Hepatocyte (in vitro differentiated cells): ENCODE results near the gene GNAS. TPM values are rescaled to one million over a fixed set of nuclear protein-coding genes. Genes with fewer than 3 reads are reported as not detected.
A peak's percentile ranks its signal among the peaks of the same experiment; 100 is the strongest.

Source experiments
- DNase-seq: peaks from one replicate; pipeline ENCODE4 v3.0.0-alpha.2; 2016; ENCODE audit warnings: low spot score
- H2AFZ ChIP-seq: fragments of 200-600 bp; sonication (generic); 2 replicates; pipeline ENCODE4 v1.6.0; 2016; ENCODE audit warnings: antibody characterized with exemption, mild to moderate bottlenecking
- H3K27ac ChIP-seq: fragments of 200-600 bp; sonication (generic); 2 replicates; pipeline ENCODE4 v1.5.1; 2016; ENCODE audit warnings: mild to moderate bottlenecking
- H3K27me3 ChIP-seq: fragments of 200-600 bp; sonication (generic); 2 replicates; pipeline ENCODE4 v1.6.1; 2016
- H3K36me3 ChIP-seq: fragments of 200-600 bp; sonication (generic); replicated peaks from 2 replicates; pipeline ENCODE4 v1.5.1; 2016; ENCODE audit warnings: low read depth; ENCODE audit not compliant: insufficient read depth
- H3K4me1 ChIP-seq: fragments of 200-600 bp; sonication (generic); 2 replicates; pipeline ENCODE4 v1.5.1; 2016; ENCODE audit warnings: mild to moderate bottlenecking, moderate library complexity; ENCODE audit not compliant: insufficient read depth
- H3K4me2 ChIP-seq: fragments of 200-600 bp; sonication (generic); 2 replicates; pipeline ENCODE4 v1.6.0; 2016
- H3K4me3 ChIP-seq: fragments of 200-600 bp; sonication (generic); 2 replicates; pipeline ENCODE4 v1.5.1; 2016; ENCODE audit warnings: mild to moderate bottlenecking
- H3K79me2 ChIP-seq: fragments of 200-600 bp; sonication (generic); 2 replicates; pipeline ENCODE4 v1.6.0; 2017; ENCODE audit warnings: mild to moderate bottlenecking
- H3K9me2 ChIP-seq: fragments of 200-600 bp; sonication (generic); replicated peaks from 2 replicates; pipeline ENCODE4 v1.6.0; 2017; ENCODE audit warnings: mild to moderate bottlenecking; ENCODE audit not compliant: insufficient read depth
- H3K9me3 ChIP-seq: fragments of 200-600 bp; sonication (generic); 2 replicates; pipeline ENCODE4 v1.5.1; 2016; ENCODE audit warnings: low read depth, mild to moderate bottlenecking
- H4K20me1 ChIP-seq: fragments of 200-600 bp; sonication (generic); 2 replicates; pipeline ENCODE4 v1.6.0; 2016; ENCODE audit warnings: mild to moderate bottlenecking; ENCODE audit not compliant: insufficient read depth, poor library complexity, severe bottlenecking
- EZH2 ChIP-seq: fragments of 200-600 bp; sonication (generic); IDR thresholded peaks from 2 replicates; pipeline ENCODE4 v1.6.1; 2016; ENCODE audit warnings: antibody characterized with exemption, mild to moderate bottlenecking, borderline replicate concordance
- EZH2phosphoT487 ChIP-seq: fragments of 200-600 bp; sonication (generic); IDR thresholded peaks from one replicate; pipeline ENCODE4 v1.6.1; 2018; ENCODE audit warnings: antibody characterized with exemption, mild to moderate bottlenecking, low read depth, moderate library complexity; ENCODE audit not compliant: unreplicated experiment, severe bottlenecking
- WGBS: methylation state at CpG from one replicate; pipeline ENCODE4 v1.1.6; 2016; ENCODE audit warnings: low lambda C conversion rate; ENCODE audit errors: missing lambda C conversion rate; 5-methylcytosine and 5-hydroxymethylcytosine counted together
- polyA plus RNA-seq: library from polyadenylated mRNA; unstranded; fragments of >200 nt; fragmentation: Nextera tagmentation; extraction: Ambion mirVana; gene quantifications from 2 replicates; pipeline ENCODE4 v1.2.1, GENCODE V29; 2016
- total RNA-seq: library from RNA; depleted of rRNA; stranded (reverse); fragments of >200 nt; gene quantifications from 2 replicates; pipeline ENCODE4 v1.2.3, GENCODE V29; 2014
- TF ChIP-seq, protein P1 (sequence below): fragments of 200-600 bp; sonication (generic); IDR thresholded peaks from 2 replicates; pipeline ENCODE4 v1.5.1; 2016; ENCODE audit warnings: antibody characterized with exemption, mild to moderate bottlenecking; ENCODE audit not compliant: poor library complexity

GNAS gene
- total and polyA plus RNA-seq, 2 experiments from 2014 or later, result 897 to 1,649 TPM

DNA sequence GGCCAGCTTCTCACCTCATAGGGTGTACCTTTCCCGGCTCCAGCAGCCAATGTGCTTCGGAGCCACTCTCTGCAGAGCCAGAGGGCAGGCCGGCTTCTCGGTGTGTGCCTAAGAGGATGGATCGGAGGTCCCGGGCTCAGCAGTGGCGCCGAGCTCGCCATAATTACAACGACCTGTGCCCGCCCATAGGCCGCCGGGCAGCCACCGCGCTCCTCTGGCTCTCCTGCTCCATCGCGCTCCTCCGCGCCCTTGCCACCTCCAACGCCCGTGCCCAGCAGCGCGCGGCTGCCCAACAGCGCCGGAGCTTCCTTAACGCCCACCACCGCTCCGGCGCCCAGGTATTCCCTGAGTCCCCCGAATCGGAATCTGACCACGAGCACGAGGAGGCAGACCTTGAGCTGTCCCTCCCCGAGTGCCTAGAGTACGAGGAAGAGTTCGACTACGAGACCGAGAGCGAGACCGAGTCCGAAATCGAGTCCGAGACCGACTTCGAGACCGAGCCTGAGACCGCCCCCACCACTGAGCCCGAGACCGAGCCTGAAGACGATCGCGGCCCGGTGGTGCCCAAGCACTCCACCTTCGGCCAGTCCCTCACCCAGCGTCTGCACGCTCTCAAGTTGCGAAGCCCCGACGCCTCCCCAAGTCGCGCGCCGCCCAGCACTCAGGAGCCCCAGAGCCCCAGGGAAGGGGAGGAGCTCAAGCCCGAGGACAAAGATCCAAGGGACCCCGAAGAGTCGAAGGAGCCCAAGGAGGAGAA lies 12.3 kb upstream of the GNAS start:
- H3K27ac ChIP-seq, result no peak overlapping the region
- H4K20me1 ChIP-seq, result no peaks in the 10 kb centered on the region
- H2AFZ ChIP-seq, result no peak overlapping the region
- no peaks in the 10 kb centered on the region for H3K79me2 ChIP-seq
- peak overlapping the region; percentile 75 for H3K4me2 ChIP-seq
- TF ChIP-seq, protein P1, sequence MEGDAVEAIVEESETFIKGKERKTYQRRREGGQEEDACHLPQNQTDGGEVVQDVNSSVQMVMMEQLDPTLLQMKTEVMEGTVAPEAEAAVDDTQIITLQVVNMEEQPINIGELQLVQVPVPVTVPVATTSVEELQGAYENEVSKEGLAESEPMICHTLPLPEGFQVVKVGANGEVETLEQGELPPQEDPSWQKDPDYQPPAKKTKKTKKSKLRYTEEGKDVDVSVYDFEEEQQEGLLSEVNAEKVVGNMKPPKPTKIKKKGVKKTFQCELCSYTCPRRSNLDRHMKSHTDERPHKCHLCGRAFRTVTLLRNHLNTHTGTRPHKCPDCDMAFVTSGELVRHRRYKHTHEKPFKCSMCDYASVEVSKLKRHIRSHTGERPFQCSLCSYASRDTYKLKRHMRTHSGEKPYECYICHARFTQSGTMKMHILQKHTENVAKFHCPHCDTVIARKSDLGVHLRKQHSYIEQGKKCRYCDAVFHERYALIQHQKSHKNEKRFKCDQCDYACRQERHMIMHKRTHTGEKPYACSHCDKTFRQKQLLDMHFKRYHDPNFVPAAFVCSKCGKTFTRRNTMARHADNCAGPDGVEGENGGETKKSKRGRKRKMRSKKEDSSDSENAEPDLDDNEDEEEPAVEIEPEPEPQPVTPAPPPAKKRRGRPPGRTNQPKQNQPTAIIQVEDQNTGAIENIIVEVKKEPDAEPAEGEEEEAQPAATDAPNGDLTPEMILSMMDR, result no peak
- TF ChIP-seq EZH2phosphoT487, result no peak
- peak; percentile 54 for TF ChIP-seq EZH2
- H3K27me3 ChIP-seq, result peaks cover 72% of the 10 kb centered on the region
- no peaks in the 10 kb centered on the region for H3K9me2 ChIP-seq
- no peak for DNase-seq
- no peaks in the 10 kb centered on the region for H3K4me1 ChIP-seq
- H3K4me3 ChIP-seq, result no peak overlapping the region
- H3K36me3 ChIP-seq, result no peaks in the 10 kb centered on the region
- H3K9me3 ChIP-seq, result no peaks in the 10 kb centered on the region
- 44% methylated on average over 52 of the region's 67 CpGs for WGBS

DNA sequence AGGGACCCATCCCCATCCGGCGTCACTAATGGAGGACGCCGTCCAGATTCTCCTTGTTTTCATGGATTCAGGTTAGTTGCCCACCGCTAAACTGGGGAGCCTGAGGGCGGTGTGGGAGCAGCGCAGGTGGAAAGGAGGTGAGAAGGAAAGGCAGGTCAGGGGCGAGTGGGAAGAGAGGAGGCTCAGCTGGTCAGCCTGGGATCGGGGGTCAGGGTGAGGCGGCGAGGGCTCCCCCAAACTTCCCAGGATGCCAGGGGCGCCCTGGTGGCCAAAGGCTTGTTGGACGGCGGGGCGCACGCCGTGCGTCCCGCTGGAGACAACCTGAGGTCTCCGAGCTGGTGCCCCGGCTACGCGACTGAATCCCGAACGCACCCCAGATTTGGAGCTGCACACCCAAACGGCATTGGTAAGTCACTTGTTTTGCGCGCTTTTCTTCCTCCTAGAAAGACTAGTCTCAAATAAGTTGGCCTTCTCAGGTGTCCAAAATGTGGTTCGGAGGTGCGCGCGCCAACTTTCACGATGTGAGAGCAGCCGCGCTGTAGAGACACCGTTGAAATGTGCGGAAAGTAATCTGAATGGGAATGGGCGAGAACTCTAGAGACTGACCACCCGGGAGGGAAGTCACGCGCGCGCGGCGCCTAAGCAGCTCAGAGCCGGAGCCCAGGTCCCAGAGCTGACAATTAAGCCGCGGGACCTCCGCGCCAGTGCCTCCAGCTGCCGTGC lies 11.5 kb upstream of the GNAS start:
- 53% methylated on average over 51 of the region's 51 CpGs for WGBS
- Histone ChIP-seq H3K79me2 (no peaks in the 10 kb centered on the region), H3K27me3 (peaks cover 80% of the 10 kb centered on the region), H3K9me2 (no peaks in the 10 kb centered on the region), H2AFZ (no peak overlapping the region), H3K27ac (no peak overlapping the region), H3K9me3 (no peaks in the 10 kb centered on the region), H3K4me3 (no peak overlapping the region), H3K36me3 (no peaks in the 10 kb centered on the region), H4K20me1 (no peaks in the 10 kb centered on the region), H3K4me2 (no peak overlapping the region), H3K4me1 (no peaks in the 10 kb centered on the region)
- DNase-seq, result no peak
- peak; percentile 49 for TF ChIP-seq EZH2
- TF ChIP-seq EZH2phosphoT487, result peak; percentile 32
- TF ChIP-seq, protein P1, result no peak

DNA sequence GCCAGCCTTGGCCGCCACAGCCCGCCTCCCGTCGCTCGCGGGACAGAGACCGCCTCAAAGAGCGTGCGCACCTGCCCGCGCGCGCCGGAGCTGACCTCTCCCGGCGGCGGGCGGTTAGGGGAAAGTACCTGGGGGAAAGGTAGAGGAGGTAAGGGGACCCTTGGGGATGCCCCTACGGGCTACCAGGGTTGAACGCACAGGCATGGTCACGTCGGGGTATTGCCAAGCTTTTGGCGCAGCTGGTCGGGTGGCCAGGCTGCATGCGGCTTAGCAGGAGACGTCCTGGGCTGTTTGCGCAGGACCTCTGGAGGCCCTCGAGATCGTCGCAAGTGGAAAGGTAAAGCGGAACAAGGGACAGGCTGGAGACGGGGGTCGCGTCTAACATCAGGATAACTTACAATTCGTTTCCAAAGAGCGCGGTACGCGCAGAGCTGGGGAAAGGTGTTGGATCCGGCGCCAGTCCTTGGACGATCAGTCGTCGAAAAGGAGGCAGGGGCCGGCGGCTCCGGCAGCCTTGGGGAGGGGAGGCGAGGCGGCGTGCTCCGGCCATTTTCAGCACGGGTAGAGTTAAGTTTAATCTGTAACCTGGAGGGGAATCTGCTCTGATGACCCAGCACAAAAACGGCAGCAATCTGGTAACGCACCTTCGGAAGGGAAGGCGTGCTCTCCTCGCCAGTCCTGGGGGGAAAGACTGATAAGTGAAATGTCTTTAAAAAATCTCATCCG lies 10.8 kb upstream of the GNAS start:
- WGBS, result 52% methylated on average over 56 of the region's 58 CpGs
- H2AFZ ChIP-seq, result no peak overlapping the region
- H3K9me2 ChIP-seq, result no peaks in the 10 kb centered on the region
- no peaks in the 10 kb centered on the region for H3K36me3 ChIP-seq
- no peak for DNase-seq
- no peaks in the 10 kb centered on the region for H4K20me1 ChIP-seq
- TF ChIP-seq EZH2 (peak; percentile 45), EZH2phosphoT487 (no peak)
- no peaks in the 10 kb centered on the region for H3K4me1 ChIP-seq
- H3K79me2 ChIP-seq, result no peaks in the 10 kb centered on the region
- no peak overlapping the region for H3K4me3 ChIP-seq
- H3K9me3 ChIP-seq, result no peaks in the 10 kb centered on the region
- no peak overlapping the region for H3K4me2 ChIP-seq
- H3K27ac ChIP-seq, result no peak overlapping the region
- H3K27me3 ChIP-seq, result peaks cover 84% of the 10 kb centered on the region

DNA sequence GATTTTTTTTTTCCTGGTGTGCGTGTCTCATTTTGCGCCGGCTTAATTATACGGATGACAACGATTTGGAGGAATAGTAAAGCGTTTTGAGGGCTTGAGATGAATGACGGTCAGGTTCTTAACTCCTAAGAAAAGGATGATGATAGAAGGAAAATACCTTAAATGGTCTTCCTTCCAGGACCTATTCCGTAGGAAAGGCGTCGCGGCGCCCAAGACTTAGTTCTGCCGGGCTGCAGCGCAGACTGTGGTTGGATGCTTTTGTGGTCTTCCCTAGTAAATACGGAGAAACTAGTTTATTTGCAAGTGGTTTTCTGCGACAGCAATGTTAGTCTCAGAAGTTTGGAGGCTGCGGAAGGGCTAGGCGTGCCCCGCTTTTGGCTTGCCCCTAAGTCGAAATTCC lies 10.2 kb upstream of the GNAS start:
- TF ChIP-seq EZH2phosphoT487 (peak; percentile 76), EZH2 (peak; percentile 82)
- TF ChIP-seq, protein P1, result no peak
- Histone ChIP-seq H3K27ac (no peak overlapping the region), H3K27me3 (peaks cover 80% of the 10 kb centered on the region), H3K4me1 (no peaks in the 10 kb centered on the region), H3K9me2 (no peaks in the 10 kb centered on the region), H2AFZ (no peak overlapping the region), H3K4me3 (no peak overlapping the region), H3K36me3 (no peaks in the 10 kb centered on the region), H3K4me2 (no peak overlapping the region), H3K79me2 (no peaks in the 10 kb centered on the region), H4K20me1 (no peaks in the 10 kb centered on the region), H3K9me3 (no peaks in the 10 kb centered on the region)
- 45% methylated on average over 20 of the region's 20 CpGs for WGBS
- no peak for DNase-seq
